WTC11 (cell line): ENCODE data around the gene DUSP22.

ENCODE experiments used
- MXD4 ChIP-seq: fragments of 250-450 bp; sonication (Bioruptor Pico); IDR thresholded peaks from 2 replicates; pipeline ENCODE4 v1.8.0; 2021; ENCODE audit warnings: mild to moderate bottlenecking, moderate library complexity, borderline replicate concordance
- TCF7 ChIP-seq: sonication (generic); formaldehyde crosslinking; IDR thresholded peaks from 2 replicates; pipeline ENCODE4 v1.8.0; 2022; ENCODE audit warnings: mild to moderate bottlenecking, low read depth, missing genetic modification reagents, moderate library complexity
- TF ChIP-seq, protein P1 (sequence below): sonication (generic); formaldehyde crosslinking; IDR thresholded peaks from 2 replicates; pipeline ENCODE4 v1.8.1; 2023; ENCODE audit warnings: mild to moderate bottlenecking, missing genetic modification reagents, moderate library complexity

DNA sequence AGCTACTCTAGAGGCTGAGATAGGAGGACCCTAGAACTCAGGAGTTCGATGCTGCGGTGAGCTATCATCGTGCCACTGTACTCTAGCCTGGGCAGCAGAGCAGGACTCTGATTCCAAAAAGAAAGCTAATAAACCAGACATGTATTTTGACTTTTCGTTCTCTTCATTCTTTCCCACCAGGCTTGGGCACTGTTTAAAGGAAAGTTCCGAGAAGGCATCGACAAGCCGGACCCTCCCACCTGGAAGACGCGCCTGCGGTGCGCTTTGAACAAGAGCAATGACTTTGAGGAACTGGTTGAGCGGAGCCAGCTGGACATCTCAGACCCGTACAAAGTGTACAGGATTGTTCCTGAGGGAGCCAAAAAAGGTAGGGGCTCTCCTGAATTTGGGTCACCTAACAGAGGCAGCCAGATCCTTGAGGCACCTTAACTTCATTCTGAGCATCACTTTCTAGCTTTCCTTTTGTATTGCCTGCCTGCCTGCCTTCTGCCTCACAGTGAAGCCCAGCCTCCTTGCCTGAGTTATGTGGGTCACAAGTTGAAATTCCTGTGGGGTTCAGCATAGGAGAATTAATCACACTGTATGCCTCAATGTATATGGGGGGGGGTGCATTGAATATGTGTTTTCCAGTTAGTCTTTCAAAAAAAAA, 102.5 kb downstream of the DUSP22 start:
- no peak for TF ChIP-seq MXD4 (CRISPR knock-in tag)
- TF ChIP-seq TCF7 (CRISPR knock-in tag): no peak
- TF ChIP-seq, protein P1, sequence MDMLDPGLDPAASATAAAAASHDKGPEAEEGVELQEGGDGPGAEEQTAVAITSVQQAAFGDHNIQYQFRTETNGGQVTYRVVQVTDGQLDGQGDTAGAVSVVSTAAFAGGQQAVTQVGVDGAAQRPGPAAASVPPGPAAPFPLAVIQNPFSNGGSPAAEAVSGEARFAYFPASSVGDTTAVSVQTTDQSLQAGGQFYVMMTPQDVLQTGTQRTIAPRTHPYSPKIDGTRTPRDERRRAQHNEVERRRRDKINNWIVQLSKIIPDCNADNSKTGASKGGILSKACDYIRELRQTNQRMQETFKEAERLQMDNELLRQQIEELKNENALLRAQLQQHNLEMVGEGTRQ (CRISPR knock-in tag): no peak
